ENCODE measurements around the gene RGL4. TPM values are rescaled to one million over a fixed set of nuclear protein-coding genes. Genes with fewer than 3 reads are reported as not detected.

The RGL4 gene
- total RNA-seq, 4 donors from 2014 or later: 0.11 to 0.50 TPM; not detected in 2

- 97% methylated on average over 7 of the region's 12 CpGs for WGBS
- Histone ChIP-seq H3K36me3 (peaks cover 0 to 79% (median 44%) of the 10 kb centered on the region in 4 donors), H3K4me3 (no peak overlapping the region)
Observed at GRCh38 chr22:23692598-23693291, 1.9 kb downstream of the RGL4 start.

GRCh38 chr22:23693979-23694680, 3.3 kb downstream of the RGL4 start:
- intact Hi-C loops (cut with DNase I): no loop called here
- no peak overlapping the region for H3K27ac ChIP-seq (replicated peaks in 1 of 4)
- peaks cover 0 to 89% (median 52%) of the 10 kb centered on the region in 4 donors for H3K36me3 ChIP-seq
- no peak for DNase-seq (ENCODE audit: extremely low spot score)
- H3K9me3 ChIP-seq: no peaks in the 10 kb centered on the region
- no peak for TF ChIP-seq POLR2AphosphoS5 (IDR thresholded peaks at IDR 0.05)
- no peak for TF ChIP-seq CTCF (IDR thresholded peaks at IDR 0.05)
- TF ChIP-seq EP300 (IDR thresholded peaks at IDR 0.05): no peak
- TF ChIP-seq POLR2A (IDR thresholded peaks at IDR 0.05; ENCODE audit: low read depth): no peak
- no peaks in the 10 kb centered on the region for H3K4me1 ChIP-seq
- 95% methylated on average over 8 of the region's 11 CpGs for WGBS
- H3K27me3 ChIP-seq: no peaks in the 10 kb centered on the region
- no peak overlapping the region for H3K4me3 ChIP-seq

More at GRCh38 chr22:23692598-23693291, 1.9 kb downstream of the RGL4 start:
- no peak for TF ChIP-seq POLR2AphosphoS5 (IDR thresholded peaks at IDR 0.05)
- no peak for TF ChIP-seq EP300 (IDR thresholded peaks at IDR 0.05)
- no peak for TF ChIP-seq CTCF (IDR thresholded peaks at IDR 0.05)
- no peak for TF ChIP-seq POLR2A (IDR thresholded peaks at IDR 0.05; ENCODE audit: low read depth)
- DNase-seq (ENCODE audit: extremely low spot score): no peak
- Histone ChIP-seq H3K27me3 (no peaks in the 10 kb centered on the region), H3K4me1 (no peaks in the 10 kb centered on the region), H3K9me3 (no peaks in the 10 kb centered on the region), H3K27ac (replicated peaks in 1 of 4) (no peak overlapping the region)
- intact Hi-C loops (cut with DNase I): no loop called here

DNA sequence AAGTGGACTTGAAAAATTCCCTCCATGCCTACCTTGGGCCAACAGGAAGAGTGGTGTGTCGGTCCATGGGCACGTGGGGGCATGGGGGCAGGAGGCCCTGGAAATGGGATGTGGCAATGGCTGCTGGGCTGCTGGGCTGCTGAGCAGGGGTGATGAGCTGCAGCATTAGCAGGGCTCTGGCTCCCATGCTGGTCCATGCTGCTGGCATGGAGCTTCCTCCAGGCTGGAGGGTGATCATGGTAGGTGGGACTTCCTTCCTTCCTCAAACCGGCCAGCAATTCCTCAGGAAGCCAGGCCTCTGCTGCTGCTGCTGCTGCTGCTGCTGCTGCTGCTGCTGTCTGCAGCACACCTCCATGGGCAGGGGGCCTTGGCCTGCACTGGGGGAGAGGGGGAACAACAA, 4.3 kb downstream of the RGL4 start:
- 83% methylated on average over 2 of the region's 3 CpGs for WGBS
- H3K36me3 ChIP-seq: peaks cover 0 to 88% (median 49%) of the 10 kb centered on the region in 4 donors
- TF ChIP-seq CTCF (IDR thresholded peaks at IDR 0.05) (no peak), EP300 (IDR thresholded peaks at IDR 0.05) (no peak), POLR2AphosphoS5 (IDR thresholded peaks at IDR 0.05) (no peak), POLR2A (IDR thresholded peaks at IDR 0.05; ENCODE audit: low read depth) (no peak)
- no peaks in the 10 kb centered on the region for H3K9me3 ChIP-seq
- no peak overlapping the region for H3K27ac ChIP-seq (replicated peaks in 1 of 4)
- H3K4me3 ChIP-seq: no peak overlapping the region
- intact Hi-C loops (cut with DNase I): no loop called here
- DNase-seq (ENCODE audit: extremely low spot score): no peak
- H3K27me3 ChIP-seq: no peaks in the 10 kb centered on the region
- H3K4me1 ChIP-seq: no peaks in the 10 kb centered on the region

DNA sequence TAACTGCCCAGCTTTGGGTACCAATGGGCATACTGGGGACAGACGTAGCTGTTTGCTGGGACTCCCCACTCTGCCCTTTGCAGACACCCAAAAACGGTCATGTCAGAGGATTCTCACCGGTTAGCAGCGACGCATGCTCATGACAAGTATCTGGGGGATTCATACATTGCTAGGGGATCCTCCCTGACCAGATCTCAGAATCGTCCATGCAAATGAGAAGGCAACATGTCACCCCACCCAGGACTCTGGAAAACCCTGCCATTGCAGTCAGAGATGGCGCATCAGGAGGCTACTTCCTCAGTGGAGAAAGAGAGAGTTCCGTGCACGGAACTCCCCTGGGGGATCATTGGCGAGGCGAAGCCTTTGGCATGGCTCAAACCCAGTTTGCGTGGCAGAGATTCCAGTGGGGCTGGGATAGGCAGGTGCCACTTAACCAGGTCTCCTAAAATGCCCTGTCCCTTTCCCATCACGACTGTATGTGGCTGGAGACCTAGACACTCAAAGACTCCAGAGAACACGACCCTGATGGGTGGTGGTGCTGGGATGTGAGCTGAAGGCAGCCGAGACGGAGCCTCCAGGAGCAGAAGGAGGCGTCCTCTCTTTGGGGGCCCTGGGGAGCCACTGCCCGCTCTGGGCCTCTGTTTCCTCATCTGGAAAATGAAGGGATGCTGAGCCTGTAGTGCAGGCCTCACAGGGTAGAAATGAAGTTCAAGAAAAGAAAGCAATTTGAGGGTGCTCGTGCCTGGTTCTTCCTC, 4.9 kb downstream of the RGL4 start:
- TF ChIP-seq CTCF (IDR thresholded peaks at IDR 0.05) (no peak), EP300 (IDR thresholded peaks at IDR 0.05) (no peak), POLR2A (IDR thresholded peaks at IDR 0.05; ENCODE audit: low read depth) (no peak)
- Histone ChIP-seq H3K4me1 (no peaks in the 10 kb centered on the region), H3K36me3 (peaks cover 4 to 88% (median 49%) of the 10 kb centered on the region in 4 donors), H3K4me3 (no peak overlapping the region), H3K27ac (replicated peaks in 1 of 4) (no peak overlapping the region), H3K27me3 (no peaks in the 10 kb centered on the region), H3K9me3 (no peaks in the 10 kb centered on the region)
- no peak for DNase-seq (ENCODE audit: extremely low spot score)
- intact Hi-C loops (cut with DNase I): no loop called here
- 88% methylated on average over 10 of the region's 19 CpGs for WGBS
